K562 (cell line): ENCODE measurements around the gene CNPPD1. TPM values are rescaled to one million over a fixed set of nuclear protein-coding genes. Genes with fewer than 3 reads are reported as not detected.

ENCODE experiments used
- BCLAF1 ChIP-seq, 2 experiments: fragments of 450-650 bp in 1 of 2; IDR thresholded peaks; 2 replicates each; pipeline ENCODE4 v1.6.1; 2011 to 2017; ENCODE audit warnings: low read depth in 2 of 2, antibody characterized with exemption in 1 of 2, borderline replicate concordance in 1 of 2, low read length in 1 of 2, mild to moderate bottlenecking in 1 of 2, mixed read lengths in 1 of 2; ENCODE audit not compliant: control insufficient read depth in 1 of 2
- CBX8 ChIP-seq: fragments of 200-600 bp; sonication (generic); IDR thresholded peaks from 2 replicates; pipeline ENCODE4 v1.6.1; 2012; ENCODE audit warnings: borderline replicate concordance, mixed run types, low read depth, mild to moderate bottlenecking, moderate library complexity, mixed read lengths, low read length, control low read depth, inconsistent platforms; ENCODE audit not compliant: poor library complexity, severe bottlenecking; ENCODE audit errors: extremely low read depth
- E2F4 ChIP-seq: sonication (generic); formaldehyde crosslinking; IDR thresholded peaks from 2 replicates; pipeline ENCODE4 v1.8.0; 2022; ENCODE audit warnings: mild to moderate bottlenecking, low read depth, missing genetic modification reagents
- ESRRB ChIP-seq: fragments of 250-450 bp; sonication (Bioruptor Pico); IDR thresholded peaks from 2 replicates; pipeline ENCODE4 v1.5.0; 2020; ENCODE audit warnings: mild to moderate bottlenecking, moderate library complexity, borderline replicate concordance
- HMGN3 ChIP-seq: IDR thresholded peaks from 2 replicates; pipeline ENCODE4 v1.6.1; 2011; ENCODE audit warnings: borderline replicate concordance, low read depth, mild to moderate bottlenecking, mixed read lengths, low read length; ENCODE audit not compliant: insufficient read length; ENCODE audit errors: extremely low read depth
- MCM7 ChIP-seq, 2 experiments: fragments of 450-650 bp; IDR thresholded peaks; 2 replicates each; pipeline ENCODE4 v1.6.1; 2016 to 2018
- NFE2 ChIP-seq: IDR thresholded peaks from 2 replicates; pipeline ENCODE4 v1.6.1; 2014; ENCODE audit warnings: antibody characterized with exemption, low read depth
- NKRF ChIP-seq: fragments of 450-650 bp; IDR thresholded peaks from 2 replicates; pipeline ENCODE4 v1.6.1; 2016; ENCODE audit warnings: borderline replicate concordance
- SLC30A9 ChIP-seq: fragments of 250-450 bp; sonication (Bioruptor Pico); IDR thresholded peaks from 2 replicates; pipeline ENCODE4 v1.8.0; 2022; ENCODE audit warnings: mild to moderate bottlenecking, moderate library complexity
- ZBTB34 ChIP-seq: fragments of 250-450 bp; sonication (Bioruptor Pico); IDR thresholded peaks from 2 replicates; pipeline ENCODE4 v1.8.0; 2021; ENCODE audit warnings: mild to moderate bottlenecking, moderate library complexity
- ZNF143 ChIP-seq: sonication (generic); formaldehyde crosslinking; IDR thresholded peaks from 2 replicates; pipeline ENCODE4 v1.9.0; 2022; ENCODE audit warnings: mild to moderate bottlenecking, missing genetic modification reagents
- ZNF609 ChIP-seq: sonication (generic); formaldehyde crosslinking; IDR thresholded peaks from 2 replicates; pipeline ENCODE4 v1.8.1; 2023; ENCODE audit warnings: missing genetic modification reagents, mild to moderate bottlenecking, borderline replicate concordance
- polyA plus RNA-seq, 8 experiments: library from polyadenylated mRNA; depleted of rRNA in 4 of 8; stranded (reverse) in 5 of 8; unstranded in 3 of 8; fragments of >200 nt; fragmentation: Nextera tagmentation in 2 of 8; fragmentation: Illumina TruSeq in 1 of 8; extraction: Ambion mirVana in 2 of 8; extraction: Trizol in 1 of 8; gene quantifications; 2 replicates each; pipeline versions ENCODE4 v1.2.1 to v1.2.3, GENCODE V29; 2011 to 2014; ENCODE audit warnings: inconsistent platforms in 1 of 8, missing spikeins in 1 of 8
- total RNA-seq, 7 experiments: library from RNA; depleted of rRNA in 6 of 7; stranded (reverse); fragments of >200 nt in 6 of 7; fragmentation: Illumina TruSeq in 2 of 7; extraction: Trizol in 2 of 7; gene quantifications; 2 replicates each; pipeline versions ENCODE4 v1.2.1 to v1.2.3, GENCODE V29; 2011 to 2021; ENCODE audit warnings: low replicate concordance in 1 of 7

Gene CNPPD1
- total and polyA plus RNA-seq, 9 of the 15 experiments (the other 6 are each of a cell fraction or from before 2014, with no cell fraction given), result 9.9 to 53.5 (median 27.0) TPM

- no peak for TF ChIP-seq E2F4 (CRISPR knock-in tag)
- TF ChIP-seq BCLAF1 (IDR thresholded peaks at IDR 0.05; ENCODE audit: borderline replicate concordance in 1 of 2, control insufficient read depth in 1 of 2, low read depth in 2 of 2, low read length in 1 of 2), result no peak
- no peak for TF ChIP-seq CBX8
- TF ChIP-seq ESRRB (CRISPR knock-in tag), result no peak
- no peak for TF ChIP-seq SLC30A9 (CRISPR knock-in tag)
- TF ChIP-seq ZNF609, result no peak
- TF ChIP-seq NFE2, result no peak
- peak; percentile 39; the same call in 1 of the 2 replicates for TF ChIP-seq NKRF
- no peak for TF ChIP-seq ZBTB34 (CRISPR knock-in tag)
- TF ChIP-seq MCM7 (IDR thresholded peaks at IDR 0.05), result no peak
- TF ChIP-seq HMGN3, result peak; percentile 33
- TF ChIP-seq ZNF143, result no peak
These were observed 16.3 kb downstream of the CNPPD1 start, which contains the start of gene NHEJ1 (continued) for GRCh38 chr2:219160186-219161017.
